Activated CD8-positive, alpha-beta memory T cell treated with anti-CD3 and anti-CD28 coated beads for 4 hours (primary cell): ENCODE results near the gene C5orf58.

ENCODE experiments used
- DNase-seq, 2 donors: peaks; one replicate each; pipeline ENCODE4 v3.0.0-alpha.2; 2020; ENCODE audit warnings: low read depth in 2 of 2

Gene C5orf58

GRCh38 chr5:170283296-170283695 is 50.5 kb downstream of the C5orf58 start:
- no peak for DNase-seq

GRCh38 chr5:170284231-170284630 is 51.4 kb downstream of the C5orf58 start:
- DNase-seq = no peak

GRCh38 chr5:170285181-170285580 is 52.4 kb downstream of the C5orf58 start:
- DNase-seq = no peak

- DNase-seq = no peak
Measured at GRCh38 chr5:170286386-170286925, 53.7 kb downstream of the C5orf58 start.

GRCh38 chr5:170287532-170287931 is 54.7 kb downstream of the C5orf58 start:
- DNase-seq = no peak

- no peak for DNase-seq
Measured at GRCh38 chr5:170288151-170288550, 55.4 kb downstream of the C5orf58 start.

- no peak for DNase-seq
Measured at GRCh38 chr5:170288551-170288950, 55.8 kb downstream of the C5orf58 start.

- DNase-seq = no peak
Measured at GRCh38 chr5:170289121-170289520, 56.3 kb downstream of the C5orf58 start.

- no peak for DNase-seq
Measured at GRCh38 chr5:170289764-170290163, 57.0 kb downstream of the C5orf58 start.

- DNase-seq = no peak
Measured at GRCh38 chr5:170290498-170290897, 57.7 kb downstream of the C5orf58 start.

- no peak for DNase-seq
Measured at GRCh38 chr5:170292179-170293104, 59.7 kb downstream of the C5orf58 start.

- no peak for DNase-seq
Measured at GRCh38 chr5:170293273-170293672, 60.5 kb downstream of the C5orf58 start.

GRCh38 chr5:170294057-170294456 is 61.3 kb downstream of the C5orf58 start:
- no peak for DNase-seq

GRCh38 chr5:170294556-170294955 is 61.8 kb downstream of the C5orf58 start:
- no peak for DNase-seq
